ENCODE results near the gene BAAT.

BAAT gene

DNA sequence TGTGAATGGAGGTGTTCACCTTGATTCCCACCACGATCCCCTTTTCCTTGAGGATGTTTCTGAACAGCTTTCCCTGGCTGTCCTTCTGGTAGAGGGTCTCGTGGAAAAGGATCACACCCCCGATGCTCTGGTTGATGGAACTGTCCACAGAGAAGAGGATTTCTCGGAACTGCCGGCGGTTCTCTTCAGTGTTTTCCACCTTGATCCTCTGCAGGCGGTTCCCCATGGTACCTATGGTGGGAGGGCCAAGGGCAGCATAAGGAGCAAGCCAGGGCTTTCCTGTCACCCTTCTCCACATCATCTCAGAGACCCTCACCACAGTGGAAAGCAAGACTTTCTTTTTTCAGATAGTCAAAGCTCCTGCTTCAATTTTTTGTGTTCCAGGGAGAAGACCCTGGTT, 44.9 kb upstream of the BAAT start:
- H3K14ac ChIP-seq (ENCODE audit: low read length): no peak overlapping the region
- no peak overlapping the region for H2AFZ ChIP-seq (ENCODE audit: low read length)
- no peak for DNase-seq (ENCODE audit: low spot score)

DNA sequence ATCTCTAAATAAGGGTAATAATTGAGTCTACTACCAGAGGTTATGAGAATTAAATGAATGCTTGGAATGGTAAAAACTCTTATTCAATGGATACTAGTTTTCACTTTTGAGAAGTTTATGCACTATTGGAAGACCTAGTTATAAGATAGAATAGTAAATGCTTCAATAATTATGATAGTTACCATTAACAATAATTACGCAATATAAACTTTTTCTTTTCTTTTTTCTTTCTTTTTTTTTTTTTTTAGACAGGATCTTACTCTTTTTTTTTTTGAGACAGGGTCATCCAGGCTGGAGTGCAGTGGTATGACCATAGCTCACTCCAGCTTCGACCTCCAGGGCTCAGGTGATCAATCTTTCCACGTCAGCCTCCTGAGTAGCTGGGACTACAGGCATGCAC, 44.1 kb upstream of the BAAT start:
- no peak overlapping the region for H3K23ac ChIP-seq (ENCODE audit: low read depth, low read length, poor library complexity)
- H3K9me3 ChIP-seq (replicated peaks in 1 of 2; ENCODE audit: control insufficient read depth in 2 of 2, insufficient read depth in 1 of 2, low read depth in 1 of 2, low read length in 2 of 2): no peaks in the 10 kb centered on the region
- no peak overlapping the region for H2BK120ac ChIP-seq (ENCODE audit: low read depth, low read length)
- H2BK12ac ChIP-seq (ENCODE audit: low read length): no peak overlapping the region
- peaks cover 0 to 2% of the 10 kb centered on the region in 2 donors for H3K4me1 ChIP-seq (ENCODE audit: control insufficient read depth in 2 of 2, insufficient read depth in 1 of 2, low read depth in 1 of 2, low read length in 2 of 2)
- H3K27me3 ChIP-seq (ENCODE audit: control insufficient read depth in 3 of 3, insufficient read depth in 3 of 3, low read depth in 1 of 3, low read length in 3 of 3): peaks cover 0 to 18% (median 0%) of the 10 kb centered on the region in 3 experiments
- H3K27ac ChIP-seq (replicated peaks; ENCODE audit: low read length): no peak overlapping the region
- H4K91ac ChIP-seq (ENCODE audit: low read depth, low read length, poor library complexity): no peak overlapping the region
- H3K79me1 ChIP-seq (ENCODE audit: low read depth, low read length): no peaks in the 10 kb centered on the region
- no peak overlapping the region for H3K9ac ChIP-seq (ENCODE audit: low read depth, low read length, poor library complexity)
- H4K8ac ChIP-seq (ENCODE audit: low read depth, low read length): no peak overlapping the region
- H3K18ac ChIP-seq (ENCODE audit: low read length): no peak overlapping the region
- H3K4ac ChIP-seq (ENCODE audit: low read length): no peak overlapping the region
- no peak overlapping the region for H3K4me2 ChIP-seq (ENCODE audit: insufficient read depth, low read length, poor library complexity, severe bottlenecking)
- H2BK15ac ChIP-seq (ENCODE audit: low read length): no peak overlapping the region
- H3K36me3 ChIP-seq (replicated peaks in 1 of 2; ENCODE audit: control insufficient read depth in 2 of 2, insufficient read depth in 2 of 2, low read length in 2 of 2): no peaks in the 10 kb centered on the region
- no peak for DNase-seq (ENCODE audit: low spot score)
- H3K14ac ChIP-seq (ENCODE audit: low read length): no peak overlapping the region
- H2BK5ac ChIP-seq (ENCODE audit: low read length): no peak overlapping the region
- H2AFZ ChIP-seq (ENCODE audit: low read length): no peak overlapping the region
- H2AK5ac ChIP-seq (ENCODE audit: low read depth, low read length): no peak overlapping the region
- no peak overlapping the region for H3K4me3 ChIP-seq (ENCODE audit: low read length in 2 of 2)
- no CpG with 5 or more reads among the region's 3 CpGs for WGBS, 2 donors (ENCODE audit: extremely low coverage in 2 of 2, insufficient read length in 2 of 2, insufficient replicate concordance in 1 of 2)

More for the DNA sequence above, 44.9 kb upstream of the BAAT start:
- H4K8ac ChIP-seq (ENCODE audit: low read depth, low read length): no peak overlapping the region
- H3K4me3 ChIP-seq (ENCODE audit: low read length in 2 of 2): no peak overlapping the region
- no peak overlapping the region for H2BK15ac ChIP-seq (ENCODE audit: low read length)
- H2BK12ac ChIP-seq (ENCODE audit: low read length): no peak overlapping the region
- no peaks in the 10 kb centered on the region for H3K79me1 ChIP-seq (ENCODE audit: low read depth, low read length)
- no peak overlapping the region for H2BK5ac ChIP-seq (ENCODE audit: low read length)
- H3K9me3 ChIP-seq (replicated peaks in 1 of 2; ENCODE audit: control insufficient read depth in 2 of 2, insufficient read depth in 1 of 2, low read depth in 1 of 2, low read length in 2 of 2): no peaks in the 10 kb centered on the region
- H3K27me3 ChIP-seq (ENCODE audit: control insufficient read depth in 3 of 3, insufficient read depth in 3 of 3, low read depth in 1 of 3, low read length in 3 of 3): peaks cover 0 to 21% (median 0%) of the 10 kb centered on the region in 3 experiments
- H2AK5ac ChIP-seq (ENCODE audit: low read depth, low read length): no peak overlapping the region
- H3K4ac ChIP-seq (ENCODE audit: low read length): no peak overlapping the region
- peaks cover 0 to 2% of the 10 kb centered on the region in 2 donors for H3K4me1 ChIP-seq (ENCODE audit: control insufficient read depth in 2 of 2, insufficient read depth in 1 of 2, low read depth in 1 of 2, low read length in 2 of 2)
- no peak overlapping the region for H4K91ac ChIP-seq (ENCODE audit: low read depth, low read length, poor library complexity)
- H3K18ac ChIP-seq (ENCODE audit: low read length): no peak overlapping the region
- H2BK120ac ChIP-seq (ENCODE audit: low read depth, low read length): no peak overlapping the region
- no peaks in the 10 kb centered on the region for H3K36me3 ChIP-seq (replicated peaks in 1 of 2; ENCODE audit: control insufficient read depth in 2 of 2, insufficient read depth in 2 of 2, low read length in 2 of 2)
- H3K23ac ChIP-seq (ENCODE audit: low read depth, low read length, poor library complexity): no peak overlapping the region
- no peak overlapping the region for H3K9ac ChIP-seq (ENCODE audit: low read depth, low read length, poor library complexity)
- no peak overlapping the region for H3K27ac ChIP-seq (replicated peaks; ENCODE audit: low read length)
- no peak overlapping the region for H3K4me2 ChIP-seq (ENCODE audit: insufficient read depth, low read length, poor library complexity, severe bottlenecking)
- no CpG with 5 or more reads among the region's 7 CpGs for WGBS, 2 donors (ENCODE audit: extremely low coverage in 2 of 2, insufficient read length in 2 of 2, insufficient replicate concordance in 1 of 2)

GRCh38 chr9:101427957-101428655, 43.3 kb upstream of the BAAT start:
- no peak overlapping the region for H3K14ac ChIP-seq (ENCODE audit: low read length)
- no peak overlapping the region for H3K9ac ChIP-seq (ENCODE audit: low read depth, low read length, poor library complexity)
- no peak overlapping the region for H3K4me3 ChIP-seq (ENCODE audit: low read length in 2 of 2)
- no peak overlapping the region for H2BK12ac ChIP-seq (ENCODE audit: low read length)
- no peaks in the 10 kb centered on the region for H3K9me3 ChIP-seq (replicated peaks in 1 of 2; ENCODE audit: control insufficient read depth in 2 of 2, insufficient read depth in 1 of 2, low read depth in 1 of 2, low read length in 2 of 2)
- no peak overlapping the region for H3K4ac ChIP-seq (ENCODE audit: low read length)
- no peak overlapping the region for H2AFZ ChIP-seq (ENCODE audit: low read length)
- no peak overlapping the region for H2BK5ac ChIP-seq (ENCODE audit: low read length)
- no peak overlapping the region for H2BK120ac ChIP-seq (ENCODE audit: low read depth, low read length)
- H3K79me1 ChIP-seq (ENCODE audit: low read depth, low read length): no peaks in the 10 kb centered on the region
- H4K91ac ChIP-seq (ENCODE audit: low read depth, low read length, poor library complexity): no peak overlapping the region
- no peak overlapping the region for H3K23ac ChIP-seq (ENCODE audit: low read depth, low read length, poor library complexity)
- no peak for DNase-seq (ENCODE audit: low spot score)
- peaks cover 0 to 2% of the 10 kb centered on the region in 2 donors for H3K4me1 ChIP-seq (ENCODE audit: control insufficient read depth in 2 of 2, insufficient read depth in 1 of 2, low read depth in 1 of 2, low read length in 2 of 2)
- no peak overlapping the region for H3K18ac ChIP-seq (ENCODE audit: low read length)
- H3K36me3 ChIP-seq (replicated peaks in 1 of 2; ENCODE audit: control insufficient read depth in 2 of 2, insufficient read depth in 2 of 2, low read length in 2 of 2): no peaks in the 10 kb centered on the region
- H3K27me3 ChIP-seq (ENCODE audit: control insufficient read depth in 3 of 3, insufficient read depth in 3 of 3, low read depth in 1 of 3, low read length in 3 of 3): peaks cover 0 to 18% (median 0%) of the 10 kb centered on the region in 3 experiments
- no peak overlapping the region for H3K27ac ChIP-seq (replicated peaks; ENCODE audit: low read length)
- no peak overlapping the region for H4K8ac ChIP-seq (ENCODE audit: low read depth, low read length)
- H2BK15ac ChIP-seq (ENCODE audit: low read length): no peak overlapping the region
- no peak overlapping the region for H3K4me2 ChIP-seq (ENCODE audit: insufficient read depth, low read length, poor library complexity, severe bottlenecking)
- H2AK5ac ChIP-seq (ENCODE audit: low read depth, low read length): no peak overlapping the region
- WGBS, 2 donors (ENCODE audit: extremely low coverage in 2 of 2, insufficient read length in 2 of 2, insufficient replicate concordance in 1 of 2): no CpG with 5 or more reads among the region's 3 CpGs

GRCh38 chr9:101427358-101427757, 42.6 kb upstream of the BAAT start:
- no peaks in the 10 kb centered on the region for H3K36me3 ChIP-seq (replicated peaks in 1 of 2; ENCODE audit: control insufficient read depth in 2 of 2, insufficient read depth in 2 of 2, low read length in 2 of 2)
- no peak overlapping the region for H2BK5ac ChIP-seq (ENCODE audit: low read length)
- no peaks in the 10 kb centered on the region for H3K9me3 ChIP-seq (replicated peaks in 1 of 2; ENCODE audit: control insufficient read depth in 2 of 2, insufficient read depth in 1 of 2, low read depth in 1 of 2, low read length in 2 of 2)
- peaks cover 0 to 2% of the 10 kb centered on the region in 2 donors for H3K4me1 ChIP-seq (ENCODE audit: control insufficient read depth in 2 of 2, insufficient read depth in 1 of 2, low read depth in 1 of 2, low read length in 2 of 2)
- no peak for DNase-seq (ENCODE audit: low spot score)
- no peaks in the 10 kb centered on the region for H3K79me1 ChIP-seq (ENCODE audit: low read depth, low read length)
- H3K4me2 ChIP-seq (ENCODE audit: insufficient read depth, low read length, poor library complexity, severe bottlenecking): no peak overlapping the region
- H4K8ac ChIP-seq (ENCODE audit: low read depth, low read length): no peak overlapping the region
- H2AFZ ChIP-seq (ENCODE audit: low read length): no peak overlapping the region
- H2AK5ac ChIP-seq (ENCODE audit: low read depth, low read length): no peak overlapping the region
- no peak overlapping the region for H3K27ac ChIP-seq (replicated peaks; ENCODE audit: low read length)
- no peak overlapping the region for H3K4me3 ChIP-seq (ENCODE audit: low read length in 2 of 2)
- no peak overlapping the region for H3K4ac ChIP-seq (ENCODE audit: low read length)
- no peak overlapping the region for H3K18ac ChIP-seq (ENCODE audit: low read length)
- H2BK12ac ChIP-seq (ENCODE audit: low read length): no peak overlapping the region
- H3K23ac ChIP-seq (ENCODE audit: low read depth, low read length, poor library complexity): no peak overlapping the region
- no peak overlapping the region for H4K91ac ChIP-seq (ENCODE audit: low read depth, low read length, poor library complexity)
- no peak overlapping the region for H3K14ac ChIP-seq (ENCODE audit: low read length)
- no peak overlapping the region for H2BK15ac ChIP-seq (ENCODE audit: low read length)
- no peak overlapping the region for H3K9ac ChIP-seq (ENCODE audit: low read depth, low read length, poor library complexity)
- peaks cover 0 to 15% (median 0%) of the 10 kb centered on the region in 3 experiments for H3K27me3 ChIP-seq (ENCODE audit: control insufficient read depth in 3 of 3, insufficient read depth in 3 of 3, low read depth in 1 of 3, low read length in 3 of 3)
- no peak overlapping the region for H2BK120ac ChIP-seq (ENCODE audit: low read depth, low read length)
- WGBS, 2 donors (ENCODE audit: extremely low coverage in 2 of 2, insufficient read length in 2 of 2, insufficient replicate concordance in 1 of 2): no CpG with 5 or more reads among the region's 8 CpGs
